ENCODE results near the gene CASK. TPM values are rescaled to one million over a fixed set of nuclear protein-coding genes. Genes with fewer than 3 reads are reported as not detected.

The CASK gene
- total RNA-seq, 6 experiments from 2014 or later = 17.8 to 23.8 (median 20.4) TPM

- 91% methylated on average over 2 of the region's 2 CpGs for WGBS (ENCODE audit: insufficient coverage, low coverage, low lambda C conversion rate, missing lambda C conversion rate)
- DNase-seq (no peak), ATAC-seq (no peak)
- no peaks in the 10 kb centered on the region for H3K9me3 ChIP-seq
- no peak overlapping the region for H3K4me3 ChIP-seq
- no peaks in the 10 kb centered on the region for H3K36me3 ChIP-seq
- no peak for TF ChIP-seq CTCF (IDR thresholded peaks at IDR 0.05)
- no peak for TF ChIP-seq POLR2A (IDR thresholded peaks at IDR 0.05)
- H3K4me1 ChIP-seq = no peaks in the 10 kb centered on the region
- H3K27ac ChIP-seq = no peak overlapping the region
- intact Hi-C loops (cut with DNase I) = no loop called here
- no peaks in the 10 kb centered on the region for H3K27me3 ChIP-seq
Measured at GRCh38 chrX:41758401-41758800, 165.0 kb downstream of the CASK start.

- DNase-seq (no peak), ATAC-seq (no peak)
- TF ChIP-seq CTCF (IDR thresholded peaks at IDR 0.05) = no peak
- TF ChIP-seq POLR2A (IDR thresholded peaks at IDR 0.05) = no peak
- Histone ChIP-seq H3K27ac (no peak overlapping the region), H3K27me3 (no peaks in the 10 kb centered on the region), H3K4me3 (no peak overlapping the region), H3K4me1 (no peaks in the 10 kb centered on the region), H3K36me3 (no peaks in the 10 kb centered on the region), H3K9me3 (no peaks in the 10 kb centered on the region)
- WGBS (ENCODE audit: insufficient coverage, low coverage, low lambda C conversion rate, missing lambda C conversion rate) = 55% methylated on average over 3 of the region's 3 CpGs
- intact Hi-C loops (cut with DNase I) = no loop called here
Measured at GRCh38 chrX:41750716-41751115, 172.6 kb downstream of the CASK start.

GRCh38 chrX:41739871-41740270 is 183.5 kb downstream of the CASK start:
- Histone ChIP-seq H3K27me3 (no peaks in the 10 kb centered on the region), H3K4me3 (no peak overlapping the region), H3K27ac (no peak overlapping the region), H3K4me1 (no peaks in the 10 kb centered on the region), H3K9me3 (no peaks in the 10 kb centered on the region), H3K36me3 (no peaks in the 10 kb centered on the region)
- ATAC-seq (no peak), DNase-seq (no peak)
- WGBS (ENCODE audit: insufficient coverage, low coverage, low lambda C conversion rate, missing lambda C conversion rate) = 57% methylated on average over 1 of the region's 1 CpG
- TF ChIP-seq POLR2A (IDR thresholded peaks at IDR 0.05) (no peak), CTCF (IDR thresholded peaks at IDR 0.05) (no peak)
- intact Hi-C loops (cut with DNase I) = no loop called here

GRCh38 chrX:41737065-41737464 is 186.3 kb downstream of the CASK start:
- Histone ChIP-seq H3K27me3 (no peaks in the 10 kb centered on the region), H3K4me1 (no peaks in the 10 kb centered on the region), H3K9me3 (no peaks in the 10 kb centered on the region), H3K36me3 (no peaks in the 10 kb centered on the region), H3K4me3 (no peak overlapping the region), H3K27ac (no peak overlapping the region)
- 71% methylated on average over 7 of the region's 7 CpGs for WGBS (ENCODE audit: insufficient coverage, low coverage, low lambda C conversion rate, missing lambda C conversion rate)
- TF ChIP-seq POLR2A (IDR thresholded peaks at IDR 0.05) (no peak), CTCF (IDR thresholded peaks at IDR 0.05) (no peak)
- no peak for DNase-seq
- intact Hi-C loops (cut with DNase I) = no loop called here
- no peak for ATAC-seq

- no peaks in the 10 kb centered on the region for H3K36me3 ChIP-seq
- H3K4me1 ChIP-seq = no peaks in the 10 kb centered on the region
- H3K4me3 ChIP-seq = no peak overlapping the region
- no peaks in the 10 kb centered on the region for H3K27me3 ChIP-seq
- 0% methylated on average over 1 of the region's 1 CpG for WGBS (ENCODE audit: insufficient coverage, low coverage, low lambda C conversion rate, missing lambda C conversion rate)
- TF ChIP-seq CTCF (IDR thresholded peaks at IDR 0.05) (peak; percentile 31 to 51 (median 44)), POLR2A (IDR thresholded peaks at IDR 0.05) (no peak)
- no peaks in the 10 kb centered on the region for H3K9me3 ChIP-seq
- peak; percentile 44 to 74 (median 64) for ATAC-seq
- H3K27ac ChIP-seq = no peak overlapping the region
- intact Hi-C loops (cut with DNase I) = no loop called here
- DNase-seq = no peak
Measured at GRCh38 chrX:41734530-41734929, 188.8 kb downstream of the CASK start.

Measured in right lobe of liver (tissue), 6 donors.